BLaER1 treated with 17β-estradiol and CSF1 and Interleukin-3, amounts not matched to agents 10 nM and 100 nM (cell line): ENCODE results near the gene GDF2.
A peak's percentile ranks its signal among the peaks of the same experiment; 100 is the strongest.

Source experiments
- H3K27ac ChIP-seq, 11 experiments: shearing (Covaris generic); formaldehyde crosslinking; 2 replicates each; pipeline ENCODE4 v1.8.1; 2022
- H3K27me3 ChIP-seq, 11 experiments: shearing (Covaris generic); formaldehyde crosslinking; 2 replicates each; pipeline ENCODE4 v1.8.1; 2022
- H3K36me3 ChIP-seq, 11 experiments: shearing (Covaris generic); formaldehyde crosslinking; 2 replicates each; pipeline ENCODE4 v1.8.1; 2022
- H3K4me1 ChIP-seq, 10 experiments: shearing (Covaris generic); formaldehyde crosslinking; 2 replicates each; pipeline ENCODE4 v1.8.1; 2022
- H3K4me2 ChIP-seq, 11 experiments: shearing (Covaris generic); formaldehyde crosslinking; 2 replicates each; pipeline ENCODE4 v1.8.1; 2022
- H3K4me3 ChIP-seq, 10 experiments: shearing (Covaris generic); formaldehyde crosslinking; 2 replicates each; pipeline ENCODE4 v1.8.1; 2022
- H3K9ac ChIP-seq, 11 experiments: shearing (Covaris generic); formaldehyde crosslinking; 2 replicates each; pipeline ENCODE4 v1.8.1; 2022
- H3K9me3 ChIP-seq, 11 experiments: shearing (Covaris generic); formaldehyde crosslinking; replicated peaks in 1 of 11; 2 replicates each; pipeline ENCODE4 v1.8.1; 2022
- H4K20me1 ChIP-seq, 11 experiments: shearing (Covaris generic); formaldehyde crosslinking; 2 replicates each; pipeline ENCODE4 v1.8.1; 2022
- Cebpa-rat ChIP-seq, 11 experiments: shearing (Covaris generic); IDR thresholded peaks; 2 replicates each; pipeline ENCODE4 v1.8.1; 2022

The GDF2 gene

GRCh38 chr10:47322300-47323061 is at the start of gene GDF2:
TSS of gene GDF2 (plus strand) at chr10:47322454. CDS start at chr10:47322669, 215 bp downstream.
- no peak within 1 kb of the TSS for H3K4me3 ChIP-seq
- no peak for TF ChIP-seq Cebpa-rat (IDR thresholded peaks at IDR 0.05)
- H3K27ac ChIP-seq: no peak within 1 kb of the TSS
- H4K20me1 ChIP-seq: peaks cover 0 to 4% (median 0%) of the 10 kb centered on the region in 11 experiments; a peak in 1 of 22 replicates
- H3K36me3 ChIP-seq: no peaks in the 10 kb centered on the region
- H3K9me3 ChIP-seq: no peaks in the 10 kb centered on the region
- H3K27me3 ChIP-seq: no peaks in the 10 kb centered on the region
- no peak within 1 kb of the TSS for H3K9ac ChIP-seq
- H3K4me1 ChIP-seq: no peaks in the 10 kb centered on the region
- no peak within 1 kb of the TSS for H3K4me2 ChIP-seq

- Histone ChIP-seq H3K27me3 (peaks cover 0 to 31% (median 0%) of the 10 kb centered on the region in 11 experiments; a peak in 4 of 22 replicates), H4K20me1 (no peaks in the 10 kb centered on the region), H3K9me3 (peaks cover 16 to 30% (median 23%) of the 10 kb centered on the region in 11 experiments), H3K36me3 (no peaks in the 10 kb centered on the region), H3K4me3 (no peak overlapping the region), H3K9ac (no peak overlapping the region), H3K4me2 (0 out of 22 replicates have a peak overlapping the region, but pooled peaks of 1 of the 11 experiments have one; percentile 2), H3K27ac (0 out of 22 replicates have a peak overlapping the region, but pooled peaks of 1 of the 11 experiments have one; percentile 2), H3K4me1 (peaks cover 0 to 25% (median 15%) of the 10 kb centered on the region in 10 experiments; a peak in 16 of 20 replicates)
- TF ChIP-seq Cebpa-rat (IDR thresholded peaks at IDR 0.05): no peak
Measured at GRCh38 chr10:47276071-47276470, 46.2 kb upstream of the GDF2 start.

- peak overlapping the region in 9 of 11 experiments; percentile 46 to 75 (median 51); a peak in 13 of 22 replicates for H3K4me2 ChIP-seq
- no peaks in the 10 kb centered on the region for H3K36me3 ChIP-seq
- H3K9ac ChIP-seq: no peak overlapping the region
- no peak for TF ChIP-seq Cebpa-rat (IDR thresholded peaks at IDR 0.05)
- no peak overlapping the region for H3K4me3 ChIP-seq
- peaks cover 0 to 25% (median 15%) of the 10 kb centered on the region in 10 experiments; a peak in 16 of 20 replicates for H3K4me1 ChIP-seq
- peaks cover 0 to 34% (median 0%) of the 10 kb centered on the region in 11 experiments; a peak in 4 of 22 replicates for H3K27me3 ChIP-seq
- H3K9me3 ChIP-seq: peaks cover 16 to 26% (median 23%) of the 10 kb centered on the region in 11 experiments
- no peaks in the 10 kb centered on the region for H4K20me1 ChIP-seq
- H3K27ac ChIP-seq: peak overlapping the region in 1 of 11 experiments; percentile 2; a peak in 1 of 22 replicates
Measured at GRCh38 chr10:47276576-47277351, 45.5 kb upstream of the GDF2 start.

DNA sequence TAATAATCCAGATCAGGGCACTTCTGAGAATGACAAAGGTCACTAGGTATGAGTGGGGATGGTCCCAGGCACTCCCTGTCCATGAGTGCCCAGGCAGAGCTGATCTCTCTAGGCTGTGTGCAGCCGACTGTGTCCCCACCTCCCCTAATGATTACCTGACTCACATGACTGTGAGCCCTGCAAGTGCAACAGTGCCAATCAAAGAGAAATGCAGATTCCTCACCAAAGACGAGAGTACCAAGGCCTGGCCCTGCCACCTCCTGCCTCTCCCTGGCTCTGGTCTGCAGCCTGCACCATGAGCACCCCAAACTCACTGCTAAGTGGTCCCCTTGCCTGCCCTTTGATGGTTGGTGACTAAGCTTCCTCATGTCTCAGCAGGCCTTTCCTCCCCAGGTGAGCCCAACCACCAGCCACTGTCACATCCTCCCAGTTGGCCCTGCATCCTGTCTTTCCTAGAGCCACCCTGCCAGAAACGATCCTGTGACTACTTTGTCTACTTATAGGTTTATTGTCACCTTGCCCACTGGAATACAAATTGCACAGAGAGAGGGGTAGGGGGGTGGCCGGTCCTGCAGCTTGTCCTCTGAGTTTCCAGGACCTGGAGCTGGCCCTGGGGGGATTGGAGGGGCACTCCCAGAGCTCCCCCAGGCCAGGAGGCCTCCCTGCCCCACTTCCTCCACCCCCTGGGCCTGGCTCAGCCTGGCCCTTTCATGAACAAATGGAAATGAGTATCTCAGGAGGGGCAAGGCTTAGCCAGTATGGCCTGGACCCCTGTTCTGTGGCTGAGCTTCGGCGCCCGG is 44.7 kb upstream of the GDF2 start:
- no peak for TF ChIP-seq Cebpa-rat (IDR thresholded peaks at IDR 0.05)
- Histone ChIP-seq H3K9me3 (peaks cover 10 to 18% (median 15%) of the 10 kb centered on the region in 11 experiments), H3K4me3 (no peak overlapping the region), H3K36me3 (no peaks in the 10 kb centered on the region), H3K27me3 (peaks cover 0 to 41% (median 0%) of the 10 kb centered on the region in 11 experiments; a peak in 4 of 22 replicates), H4K20me1 (no peaks in the 10 kb centered on the region), H3K4me1 (peaks cover 0 to 25% (median 16%) of the 10 kb centered on the region in 10 experiments; a peak in 16 of 20 replicates), H3K4me2 (peak overlapping the region in 9 of 11 experiments; percentile 46 to 75 (median 51); a peak in 18 of 22 replicates), H3K9ac (0 out of 22 replicates have a peak overlapping the region, but pooled peaks of 1 of the 11 experiments have one; percentile 24), H3K27ac (peak overlapping the region in 6 of 11 experiments; percentile 29 to 57 (median 44); a peak in 10 of 22 replicates)

GRCh38 chr10:47278152-47278473 is 44.1 kb upstream of the GDF2 start:
- Histone ChIP-seq H4K20me1 (no peaks in the 10 kb centered on the region), H3K4me2 (peak overlapping the region in 8 of 11 experiments; percentile 46 to 75 (median 51); a peak in 14 of 22 replicates), H3K9ac (0 out of 22 replicates have a peak overlapping the region, but pooled peaks of 1 of the 11 experiments have one; percentile 24), H3K27me3 (peaks cover 0 to 46% (median 0%) of the 10 kb centered on the region in 11 experiments; a peak in 4 of 22 replicates), H3K9me3 (peaks cover 5 to 13% (median 9%) of the 10 kb centered on the region in 11 experiments), H3K36me3 (no peaks in the 10 kb centered on the region), H3K27ac (peak overlapping the region in 7 of 11 experiments; percentile 8 to 57 (median 42); a peak in 11 of 22 replicates), H3K4me3 (no peak overlapping the region), H3K4me1 (peaks cover 0 to 25% (median 16%) of the 10 kb centered on the region in 10 experiments; a peak in 16 of 20 replicates)
- no peak for TF ChIP-seq Cebpa-rat (IDR thresholded peaks at IDR 0.05)

DNA sequence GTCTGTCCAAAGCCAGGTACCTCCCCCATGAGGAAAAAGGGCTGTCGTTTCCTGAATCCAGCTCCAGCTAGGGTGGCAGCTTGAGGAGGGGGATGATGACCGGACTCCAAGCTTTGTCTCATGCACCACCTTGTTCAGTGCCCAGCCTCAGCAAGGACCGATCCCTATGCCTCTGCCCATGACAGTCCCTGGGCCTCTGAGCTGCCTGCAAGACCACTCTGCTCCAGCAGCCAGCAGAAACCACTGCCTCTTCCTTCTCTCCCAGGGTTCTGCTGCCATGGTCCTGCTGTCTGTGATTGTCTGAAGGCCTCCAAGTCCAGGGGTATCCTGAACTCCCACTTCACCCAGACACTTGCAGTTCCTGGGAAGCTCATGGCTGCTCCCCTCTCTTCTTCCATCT is 43.5 kb upstream of the GDF2 start:
- Histone ChIP-seq H3K36me3 (no peaks in the 10 kb centered on the region), H3K4me3 (no peak overlapping the region), H3K4me2 (0 out of 22 replicates have a peak overlapping the region, but pooled peaks of 1 of the 11 experiments have one; percentile 46), H3K27ac (peak overlapping the region in 4 of 11 experiments; percentile 8 to 57 (median 49); a peak in 7 of 22 replicates), H4K20me1 (no peaks in the 10 kb centered on the region), H3K9me3 (peaks cover 0 to 7% (median 3%) of the 10 kb centered on the region in 11 experiments; a peak in 16 of 22 replicates), H3K9ac (peak overlapping the region in 1 of 11 experiments; percentile 20; a peak in 1 of 22 replicates), H3K4me1 (peaks cover 0 to 25% (median 16%) of the 10 kb centered on the region in 10 experiments; a peak in 16 of 20 replicates), H3K27me3 (peaks cover 0 to 50% (median 0%) of the 10 kb centered on the region in 11 experiments; a peak in 4 of 22 replicates)
- no peak for TF ChIP-seq Cebpa-rat (IDR thresholded peaks at IDR 0.05)

- Histone ChIP-seq H4K20me1 (no peaks in the 10 kb centered on the region), H3K27ac (peak overlapping the region in 2 of 11 experiments; percentile 52 to 57; a peak in 1 of 22 replicates), H3K27me3 (peaks cover 0 to 50% (median 0%) of the 10 kb centered on the region in 11 experiments; a peak in 4 of 22 replicates), H3K9ac (no peak overlapping the region), H3K4me1 (peaks cover 0 to 25% (median 16%) of the 10 kb centered on the region in 10 experiments; a peak in 16 of 20 replicates), H3K36me3 (no peaks in the 10 kb centered on the region), H3K4me3 (no peak overlapping the region), H3K9me3 (peaks cover 0 to 3% (median 0%) of the 10 kb centered on the region in 11 experiments; a peak in 3 of 22 replicates), H3K4me2 (no peak overlapping the region)
- no peak for TF ChIP-seq Cebpa-rat (IDR thresholded peaks at IDR 0.05)
Measured at GRCh38 chr10:47279276-47279675, 43.0 kb upstream of the GDF2 start.
